ENCODE measurements around the gene EID3.

The EID3 gene

GRCh38 chr12:104342147-104342546 is 38.6 kb downstream of the EID3 start:
- Histone ChIP-seq H3K9ac (ENCODE audit: low read length) (no peak overlapping the region), H3K9me3 (ENCODE audit: control insufficient read depth, insufficient read depth, low read depth, low read length) (no peaks in the 10 kb centered on the region), H3K27me3 (ENCODE audit: control insufficient read depth, insufficient read depth, low read length) (no peaks in the 10 kb centered on the region), H3K27ac (ENCODE audit: low read depth, low read length) (no peak overlapping the region), H3K4me1 (ENCODE audit: control insufficient read depth, insufficient read depth, low read length) (no peaks in the 10 kb centered on the region), H3K4me3 (ENCODE audit: low read depth, low read length) (no peak overlapping the region), H3K36me3 (ENCODE audit: control insufficient read depth, insufficient read depth, low read length) (peaks cover 74% of the 10 kb centered on the region)

GRCh38 chr12:104342635-104343249 is 39.2 kb downstream of the EID3 start:
- H3K27ac ChIP-seq (ENCODE audit: low read depth, low read length): no peak overlapping the region
- no peaks in the 10 kb centered on the region for H3K27me3 ChIP-seq (ENCODE audit: control insufficient read depth, insufficient read depth, low read length)
- no peak overlapping the region for H3K9ac ChIP-seq (ENCODE audit: low read length)
- peaks cover 75% of the 10 kb centered on the region for H3K36me3 ChIP-seq (ENCODE audit: control insufficient read depth, insufficient read depth, low read length)
- H3K9me3 ChIP-seq (ENCODE audit: control insufficient read depth, insufficient read depth, low read depth, low read length): no peaks in the 10 kb centered on the region
- H3K4me1 ChIP-seq (ENCODE audit: control insufficient read depth, insufficient read depth, low read length): no peaks in the 10 kb centered on the region
- no peak overlapping the region for H3K4me3 ChIP-seq (ENCODE audit: low read depth, low read length)

GRCh38 chr12:104344682-104345081 is 41.1 kb downstream of the EID3 start:
- H3K9ac ChIP-seq (ENCODE audit: low read length): no peak overlapping the region
- no peaks in the 10 kb centered on the region for H3K9me3 ChIP-seq (ENCODE audit: control insufficient read depth, insufficient read depth, low read depth, low read length)
- no peak overlapping the region for H3K4me3 ChIP-seq (ENCODE audit: low read depth, low read length)
- H3K36me3 ChIP-seq (ENCODE audit: control insufficient read depth, insufficient read depth, low read length): peaks cover 79% of the 10 kb centered on the region
- no peaks in the 10 kb centered on the region for H3K27me3 ChIP-seq (ENCODE audit: control insufficient read depth, insufficient read depth, low read length)
- H3K27ac ChIP-seq (ENCODE audit: low read depth, low read length): no peak overlapping the region
- H3K4me1 ChIP-seq (ENCODE audit: control insufficient read depth, insufficient read depth, low read length): no peaks in the 10 kb centered on the region

DNA sequence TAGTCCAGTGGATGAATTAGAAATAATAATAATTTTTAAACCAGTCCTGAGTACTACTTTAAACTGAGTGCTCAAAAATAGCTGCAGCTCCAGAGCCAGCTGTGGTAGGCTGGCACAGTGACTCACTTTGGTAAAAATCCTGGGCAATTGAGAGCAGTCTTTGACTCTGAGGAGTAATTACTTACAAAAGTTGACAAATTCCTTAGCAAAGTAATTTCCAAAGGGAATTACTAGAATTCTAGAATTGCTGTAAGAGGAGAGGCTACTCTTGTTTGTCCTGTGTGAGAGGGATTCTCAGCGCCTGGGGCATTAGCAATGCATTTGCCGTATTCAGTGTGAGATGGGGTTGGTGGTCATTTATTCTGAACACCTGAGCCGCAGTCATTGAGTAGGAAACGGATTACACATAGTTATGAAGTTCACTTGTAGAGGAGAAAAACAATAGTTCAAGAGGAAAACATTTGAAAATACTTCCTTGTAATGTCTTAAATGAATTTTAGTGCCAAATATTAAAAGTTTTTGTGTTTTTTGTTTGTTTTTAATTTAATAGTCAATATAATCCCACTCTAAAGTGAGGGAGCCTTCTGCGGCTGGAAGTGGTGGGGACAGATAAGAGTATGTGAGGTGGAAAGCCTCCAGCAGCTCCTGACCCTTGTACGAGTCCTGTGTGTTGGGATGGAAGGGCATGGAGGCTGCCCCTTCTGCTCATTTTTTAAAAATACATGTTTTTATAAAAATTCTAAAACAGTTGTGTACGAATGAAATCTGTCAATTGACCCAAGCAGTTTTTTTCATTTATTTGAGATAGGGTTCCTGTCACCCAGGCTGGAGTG is 41.9 kb downstream of the EID3 start:
- no peak overlapping the region for H3K4me3 ChIP-seq (ENCODE audit: low read depth, low read length)
- no peak overlapping the region for H3K9ac ChIP-seq (ENCODE audit: low read length)
- H3K4me1 ChIP-seq (ENCODE audit: control insufficient read depth, insufficient read depth, low read length): peaks cover under 1% of the 10 kb centered on the region
- no peak overlapping the region for H3K27ac ChIP-seq (ENCODE audit: low read depth, low read length)
- no peaks in the 10 kb centered on the region for H3K9me3 ChIP-seq (ENCODE audit: control insufficient read depth, insufficient read depth, low read depth, low read length)
- H3K27me3 ChIP-seq (ENCODE audit: control insufficient read depth, insufficient read depth, low read length): no peaks in the 10 kb centered on the region
- H3K36me3 ChIP-seq (ENCODE audit: control insufficient read depth, insufficient read depth, low read length): peaks cover 79% of the 10 kb centered on the region

DNA sequence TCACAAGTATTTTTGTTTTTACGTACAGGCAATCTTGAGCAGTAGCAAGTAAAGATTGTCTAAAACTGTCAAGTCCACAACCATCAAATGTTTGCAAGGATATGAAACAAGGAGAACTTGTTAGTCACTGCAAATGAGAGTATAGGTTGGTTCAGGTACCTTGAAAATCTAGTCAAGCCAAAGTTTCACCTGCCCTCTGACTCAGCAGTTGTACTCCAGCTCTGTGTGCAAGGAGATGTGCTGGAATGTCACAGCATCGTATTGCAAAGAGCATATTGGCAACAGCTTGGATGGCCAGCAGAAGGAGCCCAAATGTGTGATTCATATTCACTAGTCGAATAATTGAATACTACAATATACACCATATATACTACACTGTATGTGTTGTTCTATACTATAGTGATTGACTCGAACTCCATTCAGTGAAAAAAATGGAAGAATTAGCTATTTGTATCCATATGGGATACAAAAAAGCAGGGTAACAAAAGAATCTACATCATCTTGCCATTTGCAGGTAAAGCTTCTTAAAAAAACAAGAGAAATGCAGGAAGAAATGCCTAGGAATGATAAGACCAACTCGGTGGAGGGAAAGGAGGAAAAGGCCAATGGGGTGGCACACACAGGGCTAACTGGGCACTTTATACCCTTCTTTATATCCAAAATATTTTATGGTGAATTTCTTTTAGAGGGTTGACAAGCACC is 44.0 kb downstream of the EID3 start:
- peaks cover 72% of the 10 kb centered on the region for H3K36me3 ChIP-seq (ENCODE audit: control insufficient read depth, insufficient read depth, low read length)
- no peak overlapping the region for H3K9ac ChIP-seq (ENCODE audit: low read length)
- H3K27ac ChIP-seq (ENCODE audit: low read depth, low read length): no peak overlapping the region
- no peaks in the 10 kb centered on the region for H3K9me3 ChIP-seq (ENCODE audit: control insufficient read depth, insufficient read depth, low read depth, low read length)
- H3K4me3 ChIP-seq (ENCODE audit: low read depth, low read length): no peak overlapping the region
- peaks cover 18% of the 10 kb centered on the region for H3K4me1 ChIP-seq (ENCODE audit: control insufficient read depth, insufficient read depth, low read length)
- no peaks in the 10 kb centered on the region for H3K27me3 ChIP-seq (ENCODE audit: control insufficient read depth, insufficient read depth, low read length)

DNA sequence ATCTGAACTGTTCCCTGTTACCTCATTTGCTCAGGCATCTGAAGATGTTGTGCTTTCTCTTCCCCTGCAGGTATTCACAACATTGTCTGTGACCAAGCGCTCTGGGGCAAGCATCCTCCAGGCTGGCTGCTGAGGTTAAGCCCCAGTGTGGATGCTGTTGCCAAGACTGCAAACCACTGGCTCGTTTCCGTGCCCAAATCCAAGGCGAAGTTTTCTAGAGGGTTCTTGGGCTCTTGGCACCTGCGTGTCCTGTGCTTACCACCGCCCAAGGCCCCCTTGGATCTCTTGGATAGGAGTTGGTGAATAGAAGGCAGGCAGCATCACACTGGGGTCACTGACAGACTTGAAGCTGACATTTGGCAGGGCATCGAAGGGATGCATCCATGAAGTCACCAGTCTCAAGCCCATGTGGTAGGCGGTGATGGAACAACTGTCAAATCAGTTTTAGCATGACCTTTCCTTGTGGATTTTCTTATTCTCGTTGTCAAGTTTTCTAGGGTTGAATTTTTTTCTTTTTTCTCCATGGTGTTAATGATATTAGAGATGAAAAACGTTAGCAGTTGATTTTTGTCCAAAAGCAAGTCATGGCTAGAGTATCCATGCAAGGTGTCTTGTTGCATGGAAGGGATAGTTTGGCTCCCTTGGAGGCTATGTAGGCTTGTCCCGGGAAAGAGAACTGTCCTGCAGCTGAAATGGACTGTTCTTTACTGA is 44.9 kb downstream of the EID3 start:
- Histone ChIP-seq H3K36me3 (ENCODE audit: control insufficient read depth, insufficient read depth, low read length) (peaks cover 70% of the 10 kb centered on the region), H3K9ac (ENCODE audit: low read length) (no peak overlapping the region)

GRCh38 chr12:104348994-104349494 is 45.5 kb downstream of the EID3 start:
- Histone ChIP-seq H3K36me3 (ENCODE audit: control insufficient read depth, insufficient read depth, low read length) (peaks cover 73% of the 10 kb centered on the region), H3K9me3 (ENCODE audit: control insufficient read depth, insufficient read depth, low read depth, low read length) (no peaks in the 10 kb centered on the region), H3K27ac (ENCODE audit: low read depth, low read length) (no peak overlapping the region), H3K4me3 (ENCODE audit: low read depth, low read length) (no peak overlapping the region), H3K4me1 (ENCODE audit: control insufficient read depth, insufficient read depth, low read length) (peaks cover 18% of the 10 kb centered on the region), H3K27me3 (ENCODE audit: control insufficient read depth, insufficient read depth, low read length) (no peaks in the 10 kb centered on the region), H3K9ac (ENCODE audit: low read length) (no peak overlapping the region)

More for the DNA sequence above, 44.9 kb downstream of the EID3 start:
- no peaks in the 10 kb centered on the region for H3K9me3 ChIP-seq (ENCODE audit: control insufficient read depth, insufficient read depth, low read depth, low read length)
- H3K4me1 ChIP-seq (ENCODE audit: control insufficient read depth, insufficient read depth, low read length): peaks cover 18% of the 10 kb centered on the region
- H3K27ac ChIP-seq (ENCODE audit: low read depth, low read length): no peak overlapping the region
- no peaks in the 10 kb centered on the region for H3K27me3 ChIP-seq (ENCODE audit: control insufficient read depth, insufficient read depth, low read length)
- no peak overlapping the region for H3K4me3 ChIP-seq (ENCODE audit: low read depth, low read length)

- no peaks in the 10 kb centered on the region for H3K27me3 ChIP-seq (ENCODE audit: control insufficient read depth, insufficient read depth, low read length)
- H3K9me3 ChIP-seq (ENCODE audit: control insufficient read depth, insufficient read depth, low read depth, low read length): no peaks in the 10 kb centered on the region
- H3K36me3 ChIP-seq (ENCODE audit: control insufficient read depth, insufficient read depth, low read length): peaks cover 65% of the 10 kb centered on the region
- no peak overlapping the region for H3K4me3 ChIP-seq (ENCODE audit: low read depth, low read length)
- peaks cover 18% of the 10 kb centered on the region for H3K4me1 ChIP-seq (ENCODE audit: control insufficient read depth, insufficient read depth, low read length)
- H3K9ac ChIP-seq (ENCODE audit: low read length): no peak overlapping the region
- no peak overlapping the region for H3K27ac ChIP-seq (ENCODE audit: low read depth, low read length)
Measured at GRCh38 chr12:104350211-104351056, 46.9 kb downstream of the EID3 start.

DNA sequence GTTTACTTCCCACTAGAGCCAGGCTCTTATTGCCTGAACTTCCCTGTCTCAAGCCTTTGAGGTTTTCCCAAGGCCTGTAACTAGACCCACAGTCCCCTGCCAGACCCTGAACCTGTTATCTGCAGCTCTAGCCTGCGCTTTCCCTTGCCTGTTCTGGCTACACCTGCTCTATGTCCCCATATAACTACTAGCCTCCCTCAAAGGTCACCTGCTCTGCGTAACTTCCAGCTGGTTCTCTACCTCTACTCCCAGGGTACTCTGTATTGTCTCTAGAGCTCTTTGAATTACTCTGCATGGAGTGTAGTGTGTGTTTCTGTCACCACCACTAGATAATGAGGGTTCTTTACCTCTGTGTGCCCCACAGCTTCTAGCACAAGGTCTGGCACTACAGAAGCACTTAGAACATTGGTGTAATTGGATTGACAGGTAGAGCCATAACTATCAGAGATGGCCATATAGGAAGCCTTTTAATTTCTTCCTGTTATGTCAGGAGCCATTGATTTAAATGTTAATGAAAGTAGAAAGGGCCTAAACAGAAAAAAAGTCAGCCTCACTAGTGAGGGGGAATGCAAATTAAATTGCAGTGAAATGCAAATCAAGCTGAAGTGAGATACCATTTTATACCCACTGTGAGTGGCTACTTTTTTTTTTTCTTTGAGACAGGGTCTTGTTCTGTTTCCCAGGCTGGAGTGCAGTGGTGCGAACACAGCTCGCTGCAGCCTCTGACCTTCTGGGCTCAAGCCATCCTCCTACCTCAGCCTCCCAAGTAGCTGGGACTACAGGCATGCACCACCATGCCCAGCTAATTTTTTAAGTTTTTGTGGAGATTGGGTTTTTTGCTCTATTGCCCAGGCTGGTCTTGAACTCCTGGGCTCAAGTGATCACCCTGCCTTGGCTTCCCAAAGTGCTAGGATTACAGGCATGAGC is 47.8 kb downstream of the EID3 start:
- no peak overlapping the region for H3K9ac ChIP-seq (ENCODE audit: low read length)
- no peak overlapping the region for H3K27ac ChIP-seq (ENCODE audit: low read depth, low read length)
- H3K9me3 ChIP-seq (ENCODE audit: control insufficient read depth, insufficient read depth, low read depth, low read length): no peaks in the 10 kb centered on the region
- no peaks in the 10 kb centered on the region for H3K27me3 ChIP-seq (ENCODE audit: control insufficient read depth, insufficient read depth, low read length)
- peaks cover 60% of the 10 kb centered on the region for H3K36me3 ChIP-seq (ENCODE audit: control insufficient read depth, insufficient read depth, low read length)
- peaks cover 18% of the 10 kb centered on the region for H3K4me1 ChIP-seq (ENCODE audit: control insufficient read depth, insufficient read depth, low read length)
- no peak overlapping the region for H3K4me3 ChIP-seq (ENCODE audit: low read depth, low read length)
